Ishikawa (cell line): ENCODE results near the gene RBPJ.

ENCODE experiments used
- CEBPB ChIP-seq: IDR thresholded peaks from 2 replicates; pipeline ENCODE4 v1.6.1; 2012
- CREB1 ChIP-seq: IDR thresholded peaks from 2 replicates; pipeline ENCODE4 v1.6.1; 2012; ENCODE audit warnings: low read depth
- EGR1 ChIP-seq: IDR thresholded peaks from 2 replicates; pipeline ENCODE4 v1.6.1; 2012
- EP300 ChIP-seq: IDR thresholded peaks from 2 replicates; pipeline ENCODE4 v1.6.1; 2012; ENCODE audit warnings: borderline replicate concordance
- FOXM1 ChIP-seq: IDR thresholded peaks from 2 replicates; pipeline ENCODE4 v1.6.1; 2012; ENCODE audit warnings: low read depth, borderline replicate concordance
- MAX ChIP-seq: IDR thresholded peaks from 2 replicates; pipeline ENCODE4 v1.6.1; 2012
- NFIC ChIP-seq: IDR thresholded peaks from 2 replicates; pipeline ENCODE4 v1.6.1; 2012
- RAD21 ChIP-seq: IDR thresholded peaks from 2 replicates; pipeline ENCODE4 v1.6.1; 2012; ENCODE audit warnings: low read depth
- REST ChIP-seq: IDR thresholded peaks from 2 replicates; pipeline ENCODE4 v1.6.1; 2012; ENCODE audit warnings: low read depth, mild to moderate bottlenecking
- TAF1 ChIP-seq: IDR thresholded peaks from 2 replicates; pipeline ENCODE4 v1.6.1; 2012; ENCODE audit warnings: low read depth, mild to moderate bottlenecking
- TCF12 ChIP-seq: IDR thresholded peaks from 2 replicates; pipeline ENCODE4 v1.6.1; 2012; ENCODE audit warnings: low read depth
- TEAD4 ChIP-seq: IDR thresholded peaks from 2 replicates; pipeline ENCODE4 v1.6.1; 2012
- USF1 ChIP-seq: IDR thresholded peaks from 2 replicates; pipeline ENCODE4 v1.6.1; 2012
- YY1 ChIP-seq: IDR thresholded peaks from 2 replicates; pipeline ENCODE4 v1.6.1; 2012; ENCODE audit warnings: low read depth
- ZBTB7A ChIP-seq: IDR thresholded peaks from 2 replicates; pipeline ENCODE4 v1.6.1; 2012; ENCODE audit warnings: low read depth

RBPJ gene

GRCh38 chr4:26319467-26319948 lies 1.3 kb upstream of the RBPJ start:
- TF ChIP-seq RAD21 (no peak; the same call in 1 of the 2 replicates), CEBPB (peak; percentile 70), MAX (peak; percentile 68), YY1 (no peak), FOXM1 (no peak), CREB1 (no peak), USF1 (no peak), EP300 (peak; percentile 17; the same call in 1 of the 2 replicates), EGR1 (no peak), REST (no peak), TCF12 (no peak; the same call in 1 of the 2 replicates), TAF1 (peak; percentile 67; the same call in 1 of the 2 replicates), ZBTB7A (no peak; the same call in 1 of the 2 replicates), NFIC (no peak), TEAD4 (no peak; the same call in 1 of the 2 replicates)

GRCh38 chr4:26319949-26320537 lies 771 bp upstream of the RBPJ start:
- TF ChIP-seq CEBPB = no peak
- TF ChIP-seq EGR1 = no peak
- no peak for TF ChIP-seq EP300
- no peak for TF ChIP-seq YY1
- TF ChIP-seq RAD21 = no peak
- no peak for TF ChIP-seq MAX
- peak; percentile 26; the same call in 1 of the 2 replicates for TF ChIP-seq TAF1
- TF ChIP-seq NFIC = no peak

GRCh38 chr4:26321373-26322221 lies 783 bp downstream of the RBPJ start:
- TF ChIP-seq EP300 = no peak
- no peak for TF ChIP-seq ZBTB7A
- no peak for TF ChIP-seq MAX
- TF ChIP-seq TAF1 = no peak
- no peak for TF ChIP-seq TCF12
- no peak for TF ChIP-seq USF1
- no peak for TF ChIP-seq FOXM1
- TF ChIP-seq TEAD4 = no peak

- TF ChIP-seq FOXM1 (no peak), YY1 (no peak), RAD21 (no peak), TCF12 (no peak), NFIC (no peak), EP300 (no peak), ZBTB7A (no peak), TEAD4 (no peak), CEBPB (no peak), TAF1 (no peak), REST (no peak), MAX (no peak)
Observed at GRCh38 chr4:26322346-26322745, 1.5 kb downstream of the RBPJ start.

GRCh38 chr4:26323821-26324220 lies 3.0 kb downstream of the RBPJ start:
- no peak for TF ChIP-seq EP300
- no peak for TF ChIP-seq CREB1
